ENCODE data around the gene GIPC3.

GIPC3 gene

DNA sequence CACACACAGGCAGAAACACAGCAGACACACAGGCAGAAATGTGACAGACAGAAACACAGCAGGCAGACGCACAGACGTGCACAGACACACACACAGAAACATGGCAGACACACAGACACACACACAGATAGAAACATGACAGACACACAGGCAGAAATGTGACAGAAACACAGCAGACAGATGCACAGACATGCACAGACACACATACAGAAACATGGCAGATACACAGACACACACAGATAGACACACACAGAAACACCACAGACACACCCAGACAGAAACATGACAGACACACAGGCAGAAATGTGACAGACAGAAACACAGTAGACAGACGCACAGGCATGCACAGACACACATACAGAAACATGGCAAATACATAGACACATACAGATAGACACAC lies 20.1 kb downstream of the GIPC3 start:
- DNase-seq (ENCODE audit: low read depth): no peak
- TF ChIP-seq, protein P1, sequence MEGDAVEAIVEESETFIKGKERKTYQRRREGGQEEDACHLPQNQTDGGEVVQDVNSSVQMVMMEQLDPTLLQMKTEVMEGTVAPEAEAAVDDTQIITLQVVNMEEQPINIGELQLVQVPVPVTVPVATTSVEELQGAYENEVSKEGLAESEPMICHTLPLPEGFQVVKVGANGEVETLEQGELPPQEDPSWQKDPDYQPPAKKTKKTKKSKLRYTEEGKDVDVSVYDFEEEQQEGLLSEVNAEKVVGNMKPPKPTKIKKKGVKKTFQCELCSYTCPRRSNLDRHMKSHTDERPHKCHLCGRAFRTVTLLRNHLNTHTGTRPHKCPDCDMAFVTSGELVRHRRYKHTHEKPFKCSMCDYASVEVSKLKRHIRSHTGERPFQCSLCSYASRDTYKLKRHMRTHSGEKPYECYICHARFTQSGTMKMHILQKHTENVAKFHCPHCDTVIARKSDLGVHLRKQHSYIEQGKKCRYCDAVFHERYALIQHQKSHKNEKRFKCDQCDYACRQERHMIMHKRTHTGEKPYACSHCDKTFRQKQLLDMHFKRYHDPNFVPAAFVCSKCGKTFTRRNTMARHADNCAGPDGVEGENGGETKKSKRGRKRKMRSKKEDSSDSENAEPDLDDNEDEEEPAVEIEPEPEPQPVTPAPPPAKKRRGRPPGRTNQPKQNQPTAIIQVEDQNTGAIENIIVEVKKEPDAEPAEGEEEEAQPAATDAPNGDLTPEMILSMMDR (IDR thresholded peaks at IDR 0.05; ENCODE audit: low read depth, low read length): no peak
- TF ChIP-seq, protein P2, sequence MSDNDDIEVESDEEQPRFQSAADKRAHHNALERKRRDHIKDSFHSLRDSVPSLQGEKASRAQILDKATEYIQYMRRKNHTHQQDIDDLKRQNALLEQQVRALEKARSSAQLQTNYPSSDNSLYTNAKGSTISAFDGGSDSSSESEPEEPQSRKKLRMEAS (IDR thresholded peaks at IDR 0.05; ENCODE audit: low read depth, low read length): no peak
- no peak for TF ChIP-seq MYC (IDR thresholded peaks at IDR 0.05; ENCODE audit: low read depth, low read length)
- no peak for TF ChIP-seq POLR2A (IDR thresholded peaks at IDR 0.05; ENCODE audit: extremely low read depth, insufficient read length)
- H3K4me3 ChIP-seq (ENCODE audit: low read depth, low read length): no peak overlapping the region

DNA sequence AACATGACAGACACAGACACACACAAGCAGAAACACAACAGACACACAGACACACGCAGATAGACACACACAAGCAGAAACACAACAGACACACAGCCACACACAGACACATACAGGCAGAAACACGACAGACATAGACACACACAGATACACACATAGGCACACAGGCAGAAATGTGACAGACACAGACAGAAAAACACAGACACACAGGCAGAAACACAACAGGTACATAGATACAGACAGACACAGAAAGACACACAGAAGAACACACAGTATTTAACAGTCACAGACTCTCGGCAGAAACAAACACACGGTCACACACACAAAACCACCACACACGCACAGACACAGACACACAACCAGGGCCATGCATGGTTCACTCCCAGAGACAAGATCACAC lies 20.5 kb downstream of the GIPC3 start:
- TF ChIP-seq POLR2A (IDR thresholded peaks at IDR 0.05; ENCODE audit: extremely low read depth, insufficient read length) (no peak), MYC (IDR thresholded peaks at IDR 0.05; ENCODE audit: low read depth, low read length) (no peak)
- TF ChIP-seq, protein P2 (IDR thresholded peaks at IDR 0.05; ENCODE audit: low read depth, low read length): no peak
- TF ChIP-seq, protein P1 (IDR thresholded peaks at IDR 0.05; ENCODE audit: low read depth, low read length): no peak
- H3K4me3 ChIP-seq (ENCODE audit: low read depth, low read length): no peak overlapping the region

DNA sequence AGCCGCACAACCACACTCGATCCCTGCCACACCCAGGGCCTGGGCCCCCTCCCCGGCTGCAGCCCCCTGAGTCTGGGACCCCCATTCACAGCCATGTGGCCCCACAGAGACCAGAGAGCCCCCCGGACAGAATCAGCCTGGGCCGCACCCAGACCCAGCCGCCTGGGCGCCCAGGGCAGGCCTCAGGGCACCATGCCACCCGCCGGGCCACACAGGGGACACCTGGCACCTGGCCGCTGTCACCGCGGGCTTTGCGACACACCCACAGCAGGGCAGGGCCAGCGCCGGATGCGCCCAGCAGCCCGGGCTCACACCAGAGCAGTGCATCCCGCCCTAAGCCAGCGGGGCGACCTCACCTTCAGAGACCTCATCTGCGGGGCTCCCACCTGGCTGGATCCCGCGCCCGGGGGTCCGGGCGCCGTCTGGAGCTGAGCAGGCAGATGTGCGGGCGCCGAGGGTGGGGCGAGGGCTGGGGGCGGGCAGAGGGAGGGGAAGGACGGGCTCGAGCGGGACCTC lies 21.0 kb downstream of the GIPC3 start:
- H3K4me3 ChIP-seq (ENCODE audit: low read depth, low read length): no peak overlapping the region
- no peak for DNase-seq (ENCODE audit: low read depth)
- TF ChIP-seq MYC (IDR thresholded peaks at IDR 0.05; ENCODE audit: low read depth, low read length) (no peak), POLR2A (IDR thresholded peaks at IDR 0.05; ENCODE audit: extremely low read depth, insufficient read length) (no peak)

More for the DNA sequence above, 20.5 kb downstream of the GIPC3 start:
- DNase-seq (ENCODE audit: low read depth): no peak

DNA sequence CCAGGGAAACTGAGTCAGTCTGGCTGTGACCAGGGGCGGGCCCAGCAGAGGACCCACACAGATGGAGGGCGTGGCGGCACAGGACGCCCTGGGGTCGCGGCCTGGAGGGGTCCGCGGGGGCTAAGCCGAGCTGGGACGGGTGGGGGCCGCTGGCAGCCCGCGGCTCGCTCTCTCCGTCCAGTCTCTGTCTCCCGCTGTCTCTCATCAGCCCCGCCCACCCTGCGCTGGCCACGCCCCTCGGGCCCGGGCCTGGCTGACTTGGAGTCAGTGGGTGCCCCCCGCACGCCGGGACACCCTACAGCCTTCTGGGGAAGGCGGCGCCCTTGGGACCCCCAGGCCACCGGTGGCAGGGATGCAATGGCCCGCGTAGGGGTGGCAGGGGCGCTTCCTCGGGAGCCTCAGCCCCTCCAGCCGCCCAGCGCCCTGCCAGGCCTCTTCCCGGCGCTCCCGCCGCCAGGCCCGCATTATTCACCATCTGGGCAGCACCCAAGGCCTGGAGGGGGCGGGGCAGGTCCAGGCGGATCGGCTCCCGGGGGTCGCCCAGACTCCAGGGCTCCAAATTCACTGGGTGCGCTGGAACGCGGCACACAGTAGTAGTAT lies 21.5 kb downstream of the GIPC3 start, which contains the start of gene TBXA2R:
TSS of gene TBXA2R (minus strand) at position 186 of the 600 bp plus-strand sequence. CDS start 6,241 bp downstream, outside the sequence.
- TF ChIP-seq, protein P1 (IDR thresholded peaks at IDR 0.05; ENCODE audit: low read depth, low read length): no peak
- no peak for TF ChIP-seq MYC (IDR thresholded peaks at IDR 0.05; ENCODE audit: low read depth, low read length)
- no peak for TF ChIP-seq POLR2A (IDR thresholded peaks at IDR 0.05; ENCODE audit: extremely low read depth, insufficient read length)
- TF ChIP-seq, protein P2 (IDR thresholded peaks at IDR 0.05; ENCODE audit: low read depth, low read length): no peak
- no peak for DNase-seq (ENCODE audit: low read depth)
- H3K4me3 ChIP-seq (ENCODE audit: low read depth, low read length): no peak within 1 kb of the TSS

DNA sequence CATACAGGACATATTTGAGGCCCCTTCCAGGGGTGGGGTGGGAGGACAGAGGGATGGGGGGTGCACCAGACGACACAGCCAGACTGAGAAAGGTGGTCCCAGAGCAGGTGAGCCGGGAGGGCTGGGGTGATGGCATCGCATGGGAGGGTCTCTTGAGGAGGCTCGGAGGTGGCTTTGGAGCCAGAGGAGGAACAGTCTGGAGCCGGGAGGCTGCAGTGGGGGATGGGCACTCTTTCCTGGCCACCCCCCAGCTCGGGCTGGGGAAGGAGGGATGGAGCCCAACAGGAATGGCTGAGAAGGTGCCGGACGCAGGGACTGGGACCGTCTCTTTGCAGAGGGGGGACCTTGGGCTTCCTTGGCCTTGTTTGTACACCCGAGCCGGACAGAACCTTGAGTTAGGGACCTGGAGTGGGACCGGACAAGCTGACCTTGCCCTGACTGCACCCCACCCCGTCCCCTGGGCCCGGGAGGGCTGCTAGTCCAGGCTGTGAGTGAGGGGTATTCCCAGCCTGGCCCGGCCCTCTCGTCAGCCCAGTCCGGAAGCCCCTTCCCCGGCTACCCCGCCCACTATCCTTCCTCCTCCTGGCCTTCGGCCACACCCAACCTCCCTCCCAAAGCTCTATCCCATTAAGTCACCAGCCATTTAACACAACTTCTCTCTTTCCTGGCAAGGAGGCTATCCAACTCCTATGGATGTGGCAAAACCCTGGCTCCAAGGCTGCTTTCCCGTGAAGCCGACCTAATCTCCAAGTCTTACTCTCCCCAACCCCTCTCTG lies 22.2 kb downstream of the GIPC3 start:
- peak; percentile 35 for DNase-seq (ENCODE audit: low read depth)
- TF ChIP-seq, protein P2 (IDR thresholded peaks at IDR 0.05; ENCODE audit: low read depth, low read length): no peak
- TF ChIP-seq, protein P1 (IDR thresholded peaks at IDR 0.05; ENCODE audit: low read depth, low read length): no peak
- TF ChIP-seq POLR2A (IDR thresholded peaks at IDR 0.05; ENCODE audit: extremely low read depth, insufficient read length) (no peak), MYC (IDR thresholded peaks at IDR 0.05; ENCODE audit: low read depth, low read length) (no peak)
- no peak overlapping the region for H3K4me3 ChIP-seq (ENCODE audit: low read depth, low read length)

DNA sequence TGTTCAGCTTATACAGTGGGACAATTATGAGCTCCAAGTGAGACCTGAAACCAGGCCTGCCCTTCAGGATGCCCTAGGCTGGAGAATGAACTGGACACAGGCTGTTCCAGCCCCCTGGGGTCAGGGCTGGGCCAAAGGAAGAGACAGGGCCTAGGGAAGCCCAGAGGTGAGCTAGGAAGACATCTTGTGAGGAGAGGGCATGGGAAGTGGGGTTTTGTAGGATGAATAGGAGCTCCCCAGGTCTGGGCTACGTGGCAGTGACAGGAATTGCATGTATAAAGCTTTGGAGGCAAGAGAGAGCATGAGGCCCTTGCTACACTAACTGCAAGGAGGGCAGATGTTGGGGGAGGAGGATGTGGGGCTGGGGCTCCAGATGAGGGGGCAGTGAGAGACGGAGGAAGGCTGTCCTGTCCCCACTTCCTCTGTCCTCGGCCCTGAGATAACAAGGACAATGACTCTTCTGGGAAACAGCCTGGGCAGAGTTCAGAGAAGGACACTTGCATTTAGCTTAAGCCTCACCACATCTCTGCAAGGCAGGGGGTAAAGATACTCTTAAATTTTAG lies 22.9 kb downstream of the GIPC3 start:
- DNase-seq (ENCODE audit: low read depth): peak; percentile 88
- TF ChIP-seq, protein P2 (IDR thresholded peaks at IDR 0.05; ENCODE audit: low read depth, low read length): peak; percentile 18; the same call in 1 of the 2 replicates
- TF ChIP-seq, protein P1 (IDR thresholded peaks at IDR 0.05; ENCODE audit: low read depth, low read length): no peak
- TF ChIP-seq MYC (IDR thresholded peaks at IDR 0.05; ENCODE audit: low read depth, low read length) (peak; percentile 66), POLR2A (IDR thresholded peaks at IDR 0.05; ENCODE audit: extremely low read depth, insufficient read length) (no peak)
- peak overlapping the region; percentile 36 for H3K4me3 ChIP-seq (ENCODE audit: low read depth, low read length)
